ENCODE results near the gene DNAJC24.

DNAJC24 gene

DNA sequence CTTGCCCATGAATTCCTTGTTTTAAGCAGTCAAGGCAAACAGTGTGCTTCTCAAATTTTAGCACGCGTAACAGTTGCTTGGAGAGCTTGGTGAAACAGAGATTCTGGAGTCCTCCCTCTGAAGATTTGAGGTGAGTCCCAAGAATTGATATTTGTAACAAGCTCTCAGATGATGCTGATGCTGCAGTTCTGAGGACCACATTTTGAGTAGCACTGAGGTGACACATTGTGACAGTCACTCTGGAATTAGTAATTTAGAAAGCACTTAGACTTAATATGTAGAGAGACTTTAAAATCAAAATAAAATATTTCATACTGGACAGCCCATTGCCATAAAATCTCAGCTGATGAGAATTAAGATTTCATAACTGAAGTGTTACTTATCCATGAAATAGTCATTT is 38.5 kb downstream of the DNAJC24 start:
- TF ChIP-seq, protein P1, sequence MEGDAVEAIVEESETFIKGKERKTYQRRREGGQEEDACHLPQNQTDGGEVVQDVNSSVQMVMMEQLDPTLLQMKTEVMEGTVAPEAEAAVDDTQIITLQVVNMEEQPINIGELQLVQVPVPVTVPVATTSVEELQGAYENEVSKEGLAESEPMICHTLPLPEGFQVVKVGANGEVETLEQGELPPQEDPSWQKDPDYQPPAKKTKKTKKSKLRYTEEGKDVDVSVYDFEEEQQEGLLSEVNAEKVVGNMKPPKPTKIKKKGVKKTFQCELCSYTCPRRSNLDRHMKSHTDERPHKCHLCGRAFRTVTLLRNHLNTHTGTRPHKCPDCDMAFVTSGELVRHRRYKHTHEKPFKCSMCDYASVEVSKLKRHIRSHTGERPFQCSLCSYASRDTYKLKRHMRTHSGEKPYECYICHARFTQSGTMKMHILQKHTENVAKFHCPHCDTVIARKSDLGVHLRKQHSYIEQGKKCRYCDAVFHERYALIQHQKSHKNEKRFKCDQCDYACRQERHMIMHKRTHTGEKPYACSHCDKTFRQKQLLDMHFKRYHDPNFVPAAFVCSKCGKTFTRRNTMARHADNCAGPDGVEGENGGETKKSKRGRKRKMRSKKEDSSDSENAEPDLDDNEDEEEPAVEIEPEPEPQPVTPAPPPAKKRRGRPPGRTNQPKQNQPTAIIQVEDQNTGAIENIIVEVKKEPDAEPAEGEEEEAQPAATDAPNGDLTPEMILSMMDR (IDR thresholded peaks at IDR 0.05; ENCODE audit: control insufficient read depth, insufficient read depth, low read depth, low read length, missing control alignments): no peak
- H3K4me3 ChIP-seq (ENCODE audit: control insufficient read depth, low read depth, low read length): no peak overlapping the region
- DNase-seq (ENCODE audit: low read depth): no peak

GRCh38 chr11:31412946-31413345 is 43.3 kb downstream of the DNAJC24 start:
- H3K4me3 ChIP-seq (ENCODE audit: control insufficient read depth, low read depth, low read length): no peak overlapping the region
- TF ChIP-seq, protein P1 (IDR thresholded peaks at IDR 0.05; ENCODE audit: control insufficient read depth, insufficient read depth, low read depth, low read length, missing control alignments): no peak
- peak; percentile 13 for DNase-seq (ENCODE audit: low read depth)

DNA sequence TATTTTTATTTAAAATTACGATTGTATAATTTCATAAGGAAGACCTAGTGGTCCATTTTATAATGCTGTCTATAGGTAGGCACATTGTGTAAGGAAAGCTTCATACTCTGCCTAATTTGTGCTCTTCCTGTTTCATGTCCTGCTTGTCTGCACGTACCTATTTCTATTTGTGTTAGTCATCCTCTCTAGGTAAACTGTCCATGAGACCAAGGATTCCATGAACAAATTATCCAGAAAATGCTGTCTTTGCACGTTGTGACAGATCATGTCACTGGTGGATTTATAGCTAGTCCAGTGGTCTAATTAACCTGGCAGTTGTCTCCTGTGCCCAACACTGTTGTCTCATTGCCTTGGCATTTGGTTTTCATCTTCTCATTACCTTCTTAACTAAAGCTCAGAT is 44.7 kb downstream of the DNAJC24 start:
- H3K4me3 ChIP-seq (ENCODE audit: control insufficient read depth, low read depth, low read length): no peak overlapping the region
- DNase-seq (ENCODE audit: low read depth): no peak
- TF ChIP-seq, protein P1 (IDR thresholded peaks at IDR 0.05; ENCODE audit: control insufficient read depth, insufficient read depth, low read depth, low read length, missing control alignments): no peak

DNA sequence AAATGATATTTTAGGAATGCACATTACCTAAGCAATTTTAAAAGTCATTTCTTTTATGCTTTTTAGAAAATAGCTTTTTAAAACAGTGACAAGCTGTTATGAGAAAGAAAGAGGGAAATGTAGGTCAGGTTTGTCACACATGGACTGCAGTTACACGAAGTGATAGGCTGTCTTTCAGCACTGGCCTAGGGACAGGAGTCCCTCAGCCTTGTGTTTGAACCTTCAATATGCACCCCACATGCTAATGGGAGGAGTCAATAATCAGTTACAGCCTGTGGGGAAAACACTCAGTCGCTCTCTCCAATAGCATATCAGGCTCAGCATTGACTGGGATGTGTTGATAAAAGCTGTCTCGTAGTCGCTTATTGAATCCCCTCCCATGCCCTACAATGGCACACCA is 45.8 kb downstream of the DNAJC24 start:
- TF ChIP-seq, protein P1 (IDR thresholded peaks at IDR 0.05; ENCODE audit: control insufficient read depth, insufficient read depth, low read depth, low read length, missing control alignments): no peak
- no peak for DNase-seq (ENCODE audit: low read depth)
- no peak overlapping the region for H3K4me3 ChIP-seq (ENCODE audit: control insufficient read depth, low read depth, low read length)

DNA sequence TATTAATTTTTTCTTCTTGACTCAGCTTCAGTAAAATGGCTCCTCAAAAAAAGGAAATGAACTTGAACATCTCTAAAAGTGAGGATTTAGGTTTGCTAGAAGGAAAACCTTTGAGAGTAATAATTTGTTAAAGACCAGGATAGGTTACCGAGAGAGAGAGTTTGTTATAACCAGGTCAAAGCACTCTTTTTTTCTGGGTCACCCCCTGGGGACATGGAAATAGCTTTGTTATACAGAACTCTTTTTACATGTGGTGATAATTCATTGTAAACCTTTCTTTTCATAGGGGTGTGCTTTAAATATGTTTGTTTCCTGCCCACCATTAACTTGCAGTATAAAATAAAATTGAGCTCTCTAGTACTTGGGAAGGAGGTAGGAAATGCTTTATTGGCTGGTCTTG is 47.7 kb downstream of the DNAJC24 start:
- TF ChIP-seq, protein P1 (IDR thresholded peaks at IDR 0.05; ENCODE audit: control insufficient read depth, insufficient read depth, low read depth, low read length, missing control alignments): no peak
- DNase-seq (ENCODE audit: low read depth): no peak
- no peak overlapping the region for H3K4me3 ChIP-seq (ENCODE audit: control insufficient read depth, low read depth, low read length)

- TF ChIP-seq, protein P1 (IDR thresholded peaks at IDR 0.05; ENCODE audit: control insufficient read depth, insufficient read depth, low read depth, low read length, missing control alignments): no peak
- DNase-seq (ENCODE audit: low read depth): no peak
- no peak overlapping the region for H3K4me3 ChIP-seq (ENCODE audit: control insufficient read depth, low read depth, low read length)
Measured at GRCh38 chr11:31417816-31418215, 48.2 kb downstream of the DNAJC24 start.

DNA sequence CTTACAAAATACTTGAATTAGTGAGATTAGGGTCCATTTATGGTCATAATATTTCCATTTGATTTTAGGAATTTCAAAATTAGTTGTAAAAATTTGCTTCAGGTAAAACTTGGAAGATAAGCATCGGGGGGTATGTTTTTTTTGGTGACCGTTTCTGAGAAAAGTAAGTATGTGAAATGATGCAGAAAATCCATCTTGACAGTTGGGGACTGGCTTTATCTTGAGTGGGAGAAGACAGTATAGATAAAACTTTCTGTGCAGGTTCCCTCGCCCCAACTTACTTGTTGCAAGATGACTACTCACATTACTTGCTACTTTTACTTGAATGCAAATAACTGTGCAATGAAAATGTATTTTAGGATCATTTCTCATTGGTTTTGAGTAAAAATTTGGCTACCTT is 49.5 kb downstream of the DNAJC24 start:
- no peak for DNase-seq (ENCODE audit: low read depth)
- TF ChIP-seq, protein P1 (IDR thresholded peaks at IDR 0.05; ENCODE audit: control insufficient read depth, insufficient read depth, low read depth, low read length, missing control alignments): no peak

More for the DNA sequence above, 49.5 kb downstream of the DNAJC24 start:
- H3K4me3 ChIP-seq (ENCODE audit: control insufficient read depth, low read depth, low read length): no peak overlapping the region
